Lower leg skin (tissue), 4 donors: Measurements from ENCODE around the gene SIL1. TPM values are rescaled to one million over a fixed set of nuclear protein-coding genes. Genes with fewer than 3 reads are reported as not detected.

Source experiments
- DNase-seq, 2 donors: peaks; one replicate each; pipeline ENCODE4 v3.0.0-alpha.2; 2019; ENCODE audit warnings: low spot score in 2 of 2
- H3K4me3 ChIP-seq: fragments of 200-600 bp; sonication (generic); 2 replicates; pipeline ENCODE4 v1.5.1; 2017; ENCODE audit warnings: mild to moderate bottlenecking, low read depth; ENCODE audit not compliant: poor library complexity, severe bottlenecking
- POLR2A ChIP-seq, 2 donors: fragments of 450-650 bp; IDR thresholded peaks; one replicate each; pipeline ENCODE4 v1.6.1; 2016 to 2017; ENCODE audit warnings: antibody characterized with exemption in 2 of 2, mild to moderate bottlenecking in 1 of 2, moderate library complexity in 1 of 2
- WGBS, 2 donors: methylation state at CpG; one replicate each; pipeline ENCODE4 v1.1.5; 2018; 5-methylcytosine and 5-hydroxymethylcytosine counted together
- intact Hi-C: fragments of 100-400 bp; cut with DNase I; formaldehyde crosslinking; loops from one replicate; pipeline ENCODE4 v1.15.0; 2023; ENCODE audit warnings: low total_unique reads
- total RNA-seq, 4 donors: library from RNA; depleted of rRNA; stranded (reverse); fragments of >200 nt; gene quantifications; one replicate each; pipeline ENCODE4 v1.1.0, GENCODE V29; 2016
- TF ChIP-seq, protein P1 (sequence below), 3 donors: fragments of 450-650 bp; IDR thresholded peaks; one replicate each; pipeline ENCODE4 v1.5.1; 2016; ENCODE audit warnings: antibody characterized with exemption in 3 of 3, mild to moderate bottlenecking in 3 of 3, moderate library complexity in 2 of 3

Gene SIL1
- total RNA-seq, 4 donors from 2014 or later, result 35.1 to 45.4 (median 39.3) TPM

DNA sequence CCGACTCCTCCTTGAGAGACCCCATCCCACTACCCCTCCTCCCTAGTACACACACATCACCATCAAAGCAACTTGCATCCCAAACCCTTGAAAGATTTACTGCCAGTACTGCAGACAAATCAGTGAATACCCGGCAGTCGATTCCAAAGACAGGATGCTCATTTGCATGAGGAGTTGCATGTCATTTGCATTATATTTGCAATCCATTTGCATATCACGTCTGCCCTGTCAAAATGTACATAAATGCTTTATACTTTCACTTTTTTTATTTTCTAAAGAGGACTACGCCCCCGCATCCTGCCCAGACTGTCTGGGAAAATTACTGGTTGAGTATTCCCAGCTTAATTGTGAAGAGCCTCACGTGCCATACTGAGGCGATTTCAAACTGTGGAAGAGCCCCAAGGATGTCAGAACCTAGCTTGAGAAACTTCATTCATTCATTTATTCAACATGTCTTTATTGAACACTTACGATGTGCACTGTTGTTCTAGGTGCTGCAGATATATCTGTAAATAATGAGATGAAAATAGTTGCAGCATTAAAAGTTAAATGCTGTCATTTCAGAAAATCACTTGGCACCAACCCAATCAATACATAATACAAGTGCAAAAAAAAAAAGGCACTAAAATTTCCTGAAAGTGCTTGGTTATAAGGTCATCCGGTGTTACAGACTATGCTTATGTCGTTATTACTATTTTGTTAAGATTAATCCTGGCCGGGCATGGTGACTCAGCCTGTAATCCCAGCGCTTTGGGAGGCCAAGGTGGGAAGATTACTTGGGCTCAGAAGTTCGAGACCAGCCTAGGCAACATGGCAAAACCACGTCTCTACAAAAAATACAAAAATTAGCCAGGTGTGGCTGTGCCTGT, 17.2 kb upstream of the SIL1 start:
- 62 to 66% methylated on average over 15 of the region's 15 CpGs for WGBS, 2 donors
- intact Hi-C loops, result no loop called here

DNA sequence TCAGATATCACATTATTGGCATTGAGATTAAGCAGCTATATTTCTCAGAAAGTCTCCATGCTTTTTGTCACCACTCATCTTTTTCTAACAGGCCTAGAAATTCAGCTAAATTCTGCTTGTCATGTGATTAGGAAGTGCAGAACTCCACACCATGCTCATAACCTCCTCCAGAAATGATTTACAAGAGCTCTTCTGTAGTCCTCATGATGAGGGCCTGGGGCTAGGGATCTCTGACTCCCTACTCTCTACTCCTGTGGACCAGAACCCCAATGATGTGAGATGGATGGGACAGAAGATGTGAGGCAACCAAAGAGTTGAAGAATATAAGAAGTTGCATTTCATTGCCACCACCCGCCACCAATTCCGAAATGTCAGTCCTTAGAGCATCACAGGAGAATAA, 16.5 kb upstream of the SIL1 start:
- WGBS, 2 donors, result 90 to 95% methylated on average over 2 of the region's 2 CpGs
- intact Hi-C loops, result no loop called here
- no peak for TF ChIP-seq POLR2A (IDR thresholded peaks at IDR 0.05)
- H3K4me3 ChIP-seq, result no peak overlapping the region
- DNase-seq, result no peak

More for the DNA sequence above, 17.2 kb upstream of the SIL1 start:
- DNase-seq, result no peak
- TF ChIP-seq POLR2A (IDR thresholded peaks at IDR 0.05), result no peak
- TF ChIP-seq, protein P1, sequence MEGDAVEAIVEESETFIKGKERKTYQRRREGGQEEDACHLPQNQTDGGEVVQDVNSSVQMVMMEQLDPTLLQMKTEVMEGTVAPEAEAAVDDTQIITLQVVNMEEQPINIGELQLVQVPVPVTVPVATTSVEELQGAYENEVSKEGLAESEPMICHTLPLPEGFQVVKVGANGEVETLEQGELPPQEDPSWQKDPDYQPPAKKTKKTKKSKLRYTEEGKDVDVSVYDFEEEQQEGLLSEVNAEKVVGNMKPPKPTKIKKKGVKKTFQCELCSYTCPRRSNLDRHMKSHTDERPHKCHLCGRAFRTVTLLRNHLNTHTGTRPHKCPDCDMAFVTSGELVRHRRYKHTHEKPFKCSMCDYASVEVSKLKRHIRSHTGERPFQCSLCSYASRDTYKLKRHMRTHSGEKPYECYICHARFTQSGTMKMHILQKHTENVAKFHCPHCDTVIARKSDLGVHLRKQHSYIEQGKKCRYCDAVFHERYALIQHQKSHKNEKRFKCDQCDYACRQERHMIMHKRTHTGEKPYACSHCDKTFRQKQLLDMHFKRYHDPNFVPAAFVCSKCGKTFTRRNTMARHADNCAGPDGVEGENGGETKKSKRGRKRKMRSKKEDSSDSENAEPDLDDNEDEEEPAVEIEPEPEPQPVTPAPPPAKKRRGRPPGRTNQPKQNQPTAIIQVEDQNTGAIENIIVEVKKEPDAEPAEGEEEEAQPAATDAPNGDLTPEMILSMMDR (IDR thresholded peaks at IDR 0.05), result no peak
- H3K4me3 ChIP-seq, result no peak overlapping the region

DNA sequence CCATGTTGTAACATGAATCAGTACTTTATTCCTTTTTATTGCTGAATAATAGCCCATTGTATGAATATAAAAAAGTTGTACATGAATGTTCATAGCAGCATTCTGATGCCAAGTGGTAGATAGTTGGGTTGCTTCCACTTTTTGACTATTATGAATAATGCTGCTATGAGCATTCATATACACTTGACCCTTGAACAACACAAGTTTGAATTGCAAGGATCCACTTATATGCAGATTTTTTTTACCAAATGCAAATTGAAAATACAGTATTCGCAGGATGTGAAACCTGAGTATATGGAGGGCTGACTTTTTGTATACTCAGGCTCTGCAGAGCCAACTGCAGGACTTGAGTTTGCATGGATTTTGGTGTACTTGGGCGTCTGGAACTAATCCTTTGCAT, 14.7 kb upstream of the SIL1 start:
- WGBS, 2 donors, result 73 to 85% methylated on average over 2 of the region's 2 CpGs
- no peak for DNase-seq
- TF ChIP-seq, protein P1 (IDR thresholded peaks at IDR 0.05), result no peak
- no peak for TF ChIP-seq POLR2A (IDR thresholded peaks at IDR 0.05)
- H3K4me3 ChIP-seq, result no peak overlapping the region
- intact Hi-C loops, result no loop called here

DNA sequence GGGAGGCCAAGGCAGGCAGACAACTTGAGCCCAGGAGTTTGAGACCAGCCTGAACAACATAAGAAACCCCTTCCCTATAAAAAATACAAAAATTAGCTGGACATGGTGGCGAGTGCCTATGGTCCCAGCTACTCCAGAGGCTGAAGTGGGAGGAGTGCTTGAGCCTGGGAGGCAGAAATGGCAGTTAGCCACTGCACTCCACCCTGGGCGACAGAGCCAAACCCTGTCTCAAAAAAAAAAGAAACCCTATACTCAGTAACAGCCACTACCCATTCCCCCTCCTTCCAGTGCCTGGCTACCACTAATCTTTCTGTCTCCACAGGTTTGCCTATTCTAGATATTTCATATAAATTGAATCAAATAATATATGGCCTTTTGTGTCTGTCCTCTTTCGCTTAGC, 14.3 kb upstream of the SIL1 start:
- 45 to 46% methylated on average over 3 of the region's 3 CpGs for WGBS, 2 donors
- TF ChIP-seq, protein P1 (IDR thresholded peaks at IDR 0.05), result no peak
- no peak for TF ChIP-seq POLR2A (IDR thresholded peaks at IDR 0.05)
- no peak overlapping the region for H3K4me3 ChIP-seq
- no peak for DNase-seq
- intact Hi-C loops, result no loop called here

DNA sequence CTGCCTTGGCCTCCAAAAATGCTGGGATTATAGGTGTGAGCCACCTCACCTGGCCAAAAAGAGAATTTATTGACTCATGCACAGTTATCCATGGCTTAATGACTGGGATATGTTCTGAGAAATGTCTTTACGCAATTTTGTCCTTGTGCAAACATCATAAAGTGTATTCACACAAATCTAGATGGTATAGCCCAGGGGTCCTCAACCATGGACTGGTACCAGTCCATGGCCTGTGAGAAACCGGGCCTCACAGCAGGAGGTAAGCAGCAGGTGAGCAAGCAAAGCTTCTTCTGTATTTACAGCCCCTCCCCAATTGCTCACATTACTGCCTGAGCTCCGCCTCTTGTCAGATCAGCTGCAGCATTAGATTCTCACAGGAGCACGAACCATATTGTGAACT, 12.4 kb upstream of the SIL1 start:
- no peak overlapping the region for H3K4me3 ChIP-seq
- intact Hi-C loops, result no loop called here
- DNase-seq, result no peak
- no peak for TF ChIP-seq POLR2A (IDR thresholded peaks at IDR 0.05)
- TF ChIP-seq, protein P1 (IDR thresholded peaks at IDR 0.05), result no peak
- WGBS, 2 donors, result 76 to 81% methylated on average over 4 of the region's 4 CpGs

DNA sequence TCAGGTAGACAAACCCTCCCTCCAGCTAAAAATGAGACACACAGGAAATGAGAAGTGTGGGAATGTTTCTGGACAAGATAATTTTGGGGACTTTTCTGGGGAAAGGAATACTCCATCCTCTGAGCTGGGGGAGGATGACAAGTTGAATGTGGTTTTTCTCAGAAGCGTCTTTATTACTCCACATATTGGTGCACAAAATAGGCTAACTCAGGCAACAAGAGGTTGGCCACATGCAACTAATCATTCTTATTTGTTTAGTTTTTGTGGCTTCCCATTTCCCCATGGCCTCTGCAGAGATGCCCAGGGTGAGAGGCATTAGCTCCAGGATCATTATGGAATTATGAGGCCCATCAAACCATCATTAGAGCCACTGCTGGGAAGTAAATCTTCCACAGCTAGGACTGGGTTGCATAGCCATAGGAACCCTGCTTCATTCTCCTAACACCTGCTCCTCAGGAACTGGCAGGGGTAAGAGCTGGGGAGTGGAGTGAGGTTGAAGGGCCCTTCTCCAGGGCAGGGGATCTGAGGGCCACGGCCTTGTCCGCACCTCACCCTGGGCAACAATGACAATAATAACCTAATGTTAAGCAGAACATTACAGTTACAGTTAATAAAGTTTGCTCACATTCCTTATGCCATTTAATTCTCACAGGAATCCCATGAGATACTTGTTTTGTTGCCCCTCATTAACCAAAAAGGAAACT, 9.3 kb upstream of the SIL1 start:
- intact Hi-C loops, result no loop called here
- H3K4me3 ChIP-seq, result no peak overlapping the region
- no peak for DNase-seq
- no peak for TF ChIP-seq POLR2A (IDR thresholded peaks at IDR 0.05)
- TF ChIP-seq, protein P1 (IDR thresholded peaks at IDR 0.05), result no peak
- 92% methylated on average over 3 of the region's 3 CpGs for WGBS, 2 donors
